Neural progenitor cell (in vitro differentiated cells): Measurements from ENCODE around the gene ASB15. TPM values are rescaled to one million over a fixed set of nuclear protein-coding genes. Genes with fewer than 3 reads are reported as not detected.

Experiments used
- DNase-seq: peaks from one replicate; pipeline ENCODE4 v3.0.0-alpha.2; 2016; ENCODE audit warnings: low spot score
- H2AFZ ChIP-seq: fragments of 200-600 bp; sonication (generic); replicated peaks from 2 replicates; pipeline ENCODE4 v1.6.1; 2016; ENCODE audit warnings: antibody characterized with exemption
- H3F3A ChIP-seq: fragments of 200-600 bp; sonication (generic); 2 replicates; pipeline ENCODE4 v1.6.1; 2016; ENCODE audit warnings: antibody characterized with exemption, low read depth
- H3K27ac ChIP-seq: fragments of 200-600 bp; sonication (generic); 2 replicates; pipeline ENCODE4 v1.5.1; 2016; ENCODE audit warnings: mild to moderate bottlenecking
- H3K27me3 ChIP-seq: fragments of 200-600 bp; sonication (generic); 2 replicates; pipeline ENCODE4 v1.6.1; 2016; ENCODE audit warnings: mild to moderate bottlenecking, moderate library complexity
- H3K36me3 ChIP-seq: fragments of 200-600 bp; sonication (generic); 2 replicates; pipeline ENCODE4 v1.5.1; 2016
- H3K4me1 ChIP-seq: fragments of 200-600 bp; sonication (generic); 2 replicates; pipeline ENCODE4 v1.6.1; 2016; ENCODE audit warnings: mixed run types
- H3K4me2 ChIP-seq: fragments of 200-600 bp; sonication (generic); 2 replicates; pipeline ENCODE4 v1.6.1; 2016
- H3K4me3 ChIP-seq: fragments of 200-600 bp; sonication (generic); 2 replicates; pipeline ENCODE4 v1.5.1; 2016
- H3K79me2 ChIP-seq: fragments of 200-600 bp; sonication (generic); 2 replicates; pipeline ENCODE4 v1.6.1; 2016; ENCODE audit warnings: low read depth
- H3K9ac ChIP-seq: fragments of 200-600 bp; sonication (generic); 2 replicates; pipeline ENCODE4 v1.6.1; 2016
- H3K9me3 ChIP-seq: fragments of 200-600 bp; sonication (generic); 2 replicates; pipeline ENCODE4 v1.5.1; 2016; ENCODE audit warnings: low read depth
- H4K20me1 ChIP-seq: fragments of 200-600 bp; sonication (generic); 2 replicates; pipeline ENCODE4 v1.6.1; 2016; ENCODE audit warnings: low read depth
- H3K27ac Mint-ChIP-seq: 3 replicates; pipeline ENCODE4 v1.8.0; 2021; ENCODE audit warnings: mixed read lengths
- H3K27me3 Mint-ChIP-seq: 2 replicates; pipeline ENCODE4 v1.8.0; 2022; ENCODE audit warnings: low read depth, mild to moderate bottlenecking, inconsistent platforms, moderate library complexity, mixed read lengths; ENCODE audit not compliant: insufficient read depth
- H3K36me3 Mint-ChIP-seq: 3 replicates; pipeline ENCODE4 v1.8.0; 2021; ENCODE audit warnings: mixed read lengths
- H3K4me1 Mint-ChIP-seq: 3 replicates; pipeline ENCODE4 v1.8.0; 2021; ENCODE audit warnings: mixed read lengths
- H3K4me3 Mint-ChIP-seq: 3 replicates; pipeline ENCODE4 v1.8.0; 2021; ENCODE audit warnings: mild to moderate bottlenecking, moderate library complexity, mixed read lengths
- H3K9me3 Mint-ChIP-seq: 3 replicates; pipeline ENCODE4 v1.8.0; 2020; ENCODE audit warnings: mixed read lengths
- CTCF ChIP-seq: fragments of 200-600 bp; sonication (generic); IDR thresholded peaks from 2 replicates; pipeline ENCODE4 v1.5.1; 2017; ENCODE audit warnings: antibody characterized with exemption, mild to moderate bottlenecking
- EZH2 ChIP-seq: fragments of 200-600 bp; sonication (generic); IDR thresholded peaks from 2 replicates; pipeline ENCODE4 v1.6.1; 2017; ENCODE audit warnings: antibody characterized with exemption, mild to moderate bottlenecking, moderate library complexity
- EZH2phosphoT487 ChIP-seq: fragments of 200-600 bp; sonication (generic); IDR thresholded peaks from 2 replicates; pipeline ENCODE4 v1.6.1; 2017; ENCODE audit warnings: antibody characterized with exemption
- total RNA-seq: library from RNA; depleted of rRNA; stranded (reverse); fragments of >200 nt; gene quantifications from 2 replicates; pipeline ENCODE4 v1.2.3, GENCODE V29; 2015; ENCODE audit warnings: low replicate concordance

The ASB15 gene
- total RNA-seq, 1 donor from 2014 or later, result not detected

GRCh38 chr7:123624527-123625183 is 23.0 kb downstream of the ASB15 start:
- Histone ChIP-seq H3K27ac (no peak overlapping the region), H3K36me3 (no peaks in the 10 kb centered on the region), H3K27me3 (no peaks in the 10 kb centered on the region), H3K9ac (no peak overlapping the region), H3K9me3 (no peaks in the 10 kb centered on the region), H2AFZ (no peak overlapping the region), H3F3A (no peaks in the 10 kb centered on the region), H3K4me3 (no peak overlapping the region), H3K4me1 (no peaks in the 10 kb centered on the region), H3K79me2 (no peaks in the 10 kb centered on the region), H3K4me2 (no peak overlapping the region), H4K20me1 (no peaks in the 10 kb centered on the region)
- TF ChIP-seq CTCF (peak; percentile 61), EZH2phosphoT487 (no peak)
- peaks cover 2% of the 10 kb centered on the region for H3K9me3 Mint-ChIP-seq
- no peaks in the 10 kb centered on the region for H3K4me1 Mint-ChIP-seq
- no peaks in the 10 kb centered on the region for H3K36me3 Mint-ChIP-seq
- no peaks in the 10 kb centered on the region for H3K27me3 Mint-ChIP-seq
- no peak overlapping the region for H3K27ac Mint-ChIP-seq
- no peak overlapping the region for H3K4me3 Mint-ChIP-seq
- DNase-seq, result peak; percentile 64

GRCh38 chr7:123625254-123625653 is 23.6 kb downstream of the ASB15 start:
- DNase-seq, result no peak
- H3K4me1 ChIP-seq, result no peaks in the 10 kb centered on the region
- no peaks in the 10 kb centered on the region for H3K4me1 Mint-ChIP-seq
- no peaks in the 10 kb centered on the region for H3K36me3 ChIP-seq
- H3K9me3 ChIP-seq, result no peaks in the 10 kb centered on the region
- no peaks in the 10 kb centered on the region for H4K20me1 ChIP-seq
- peaks cover 2% of the 10 kb centered on the region for H3K9me3 Mint-ChIP-seq
- TF ChIP-seq EZH2, result no peak
- no peak for TF ChIP-seq EZH2phosphoT487
- no peak for TF ChIP-seq CTCF
- no peaks in the 10 kb centered on the region for H3K27me3 ChIP-seq
- no peaks in the 10 kb centered on the region for H3K79me2 ChIP-seq
- H3K9ac ChIP-seq, result no peak overlapping the region
- H3K27me3 Mint-ChIP-seq, result no peaks in the 10 kb centered on the region
- H3K27ac Mint-ChIP-seq, result no peak overlapping the region
- H3K4me3 Mint-ChIP-seq, result no peak overlapping the region
- H3K4me3 ChIP-seq, result no peak overlapping the region
- no peak overlapping the region for H3K4me2 ChIP-seq
- no peaks in the 10 kb centered on the region for H3F3A ChIP-seq
- H2AFZ ChIP-seq, result no peak overlapping the region
- H3K27ac ChIP-seq, result no peak overlapping the region
- no peaks in the 10 kb centered on the region for H3K36me3 Mint-ChIP-seq

- Histone ChIP-seq H3K9me3 (no peaks in the 10 kb centered on the region), H3K4me3 (no peak overlapping the region), H3K79me2 (no peaks in the 10 kb centered on the region), H4K20me1 (no peaks in the 10 kb centered on the region), H3K9ac (no peak overlapping the region), H3F3A (no peaks in the 10 kb centered on the region), H3K27ac (no peak overlapping the region), H2AFZ (no peak overlapping the region), H3K4me2 (no peak overlapping the region), H3K36me3 (no peaks in the 10 kb centered on the region), H3K4me1 (no peaks in the 10 kb centered on the region), H3K27me3 (no peaks in the 10 kb centered on the region)
- Mint-ChIP-seq H3K4me1 (no peaks in the 10 kb centered on the region), H3K27ac (no peak overlapping the region), H3K4me3 (no peak overlapping the region), H3K27me3 (no peaks in the 10 kb centered on the region), H3K9me3 (peaks cover 2% of the 10 kb centered on the region), H3K36me3 (no peaks in the 10 kb centered on the region)
- DNase-seq, result no peak
- TF ChIP-seq EZH2 (no peak), CTCF (no peak), EZH2phosphoT487 (no peak)
Observed at GRCh38 chr7:123627851-123628250, 26.2 kb downstream of the ASB15 start.
